DOHH2 (cell line): Measurements from ENCODE around the gene ASTL.

Experiments used
- H3F3A ChIP-seq: fragments of 200-600 bp; sonication (generic), shearing (Covaris generic); 2 replicates; pipeline ENCODE4 v1.6.0; 2016; ENCODE audit warnings: antibody characterized with exemption, mild to moderate bottlenecking; ENCODE audit not compliant: control insufficient read depth, insufficient read depth
- H3K27ac ChIP-seq: fragments of 200-600 bp; sonication (generic); 2 replicates; pipeline ENCODE4 v1.5.1; 2014; ENCODE audit warnings: low read depth, mild to moderate bottlenecking, low read length, moderate library complexity
- H3K27me3 ChIP-seq: fragments of 200-600 bp; sonication (generic); 2 replicates; pipeline ENCODE4 v1.6.1; 2014; ENCODE audit warnings: mild to moderate bottlenecking, low read length, mixed read lengths; ENCODE audit not compliant: control insufficient read depth
- H3K36me3 ChIP-seq: fragments of 200-600 bp; sonication (generic); 2 replicates; pipeline ENCODE4 v1.6.1; 2014; ENCODE audit warnings: mild to moderate bottlenecking, low read length, moderate library complexity, mixed read lengths; ENCODE audit not compliant: control insufficient read depth
- H3K4me1 ChIP-seq: fragments of 200-600 bp; sonication (generic); 2 replicates; pipeline ENCODE4 v1.6.1; 2014; ENCODE audit warnings: mild to moderate bottlenecking, low read length, mixed read lengths; ENCODE audit not compliant: control insufficient read depth
- H3K4me2 ChIP-seq: fragments of 200-600 bp; sonication (generic); 2 replicates; pipeline ENCODE4 v1.6.0; 2014; ENCODE audit warnings: mild to moderate bottlenecking, low read length, moderate library complexity
- H3K4me3 ChIP-seq: fragments of 200-600 bp; sonication (generic); 2 replicates; pipeline ENCODE4 v1.5.1; 2014; ENCODE audit warnings: mild to moderate bottlenecking, low read length, mixed read lengths
- H3K79me2 ChIP-seq: fragments of 200-600 bp; sonication (generic); 2 replicates; pipeline ENCODE4 v1.6.1; 2014; ENCODE audit warnings: mild to moderate bottlenecking, low read length, mixed read lengths; ENCODE audit not compliant: control insufficient read depth
- H3K9me2 ChIP-seq: fragments of 200-600 bp; sonication (generic); replicated peaks from 2 replicates; pipeline ENCODE4 v1.6.1; 2014; ENCODE audit warnings: mild to moderate bottlenecking, low read length, mixed read lengths; ENCODE audit not compliant: control insufficient read depth
- H3K9me3 ChIP-seq: fragments of 200-600 bp; sonication (generic); 2 replicates; pipeline ENCODE4 v1.6.1; 2014; ENCODE audit warnings: antibody characterized with exemption, low read length, mixed read lengths; ENCODE audit not compliant: control insufficient read depth, insufficient read depth
- H4K20me1 ChIP-seq: fragments of 200-600 bp; sonication (generic); 2 replicates; pipeline ENCODE4 v1.6.0; 2014; ENCODE audit warnings: low read depth, mild to moderate bottlenecking, antibody characterized with exemption, low read length, moderate library complexity; ENCODE audit not compliant: control insufficient read depth, insufficient read depth
- CTCF ChIP-seq: fragments of 200-600 bp; sonication (generic); IDR thresholded peaks from one replicate; pipeline ENCODE4 v1.5.1; 2014; ENCODE audit warnings: antibody characterized with exemption, mild to moderate bottlenecking, low read depth, low read length; ENCODE audit not compliant: poor library complexity, severe bottlenecking
- EZH2phosphoT487 ChIP-seq: fragments of 200-600 bp; sonication (generic); IDR thresholded peaks from 2 replicates; pipeline ENCODE4 v1.6.1; 2017; ENCODE audit warnings: borderline replicate concordance, mild to moderate bottlenecking, antibody characterized with exemption, low read length, moderate library complexity, mixed read lengths

Gene ASTL

GRCh38 chr2:96146881-96147592 lies 8.7 kb upstream of the ASTL start:
- Histone ChIP-seq H4K20me1 (peaks cover 20% of the 10 kb centered on the region), H3K4me1 (peaks cover 83% of the 10 kb centered on the region), H3K4me3 (peak overlapping the region; percentile 97), H3K36me3 (peaks cover 28% of the 10 kb centered on the region), H3K9me2 (no peaks in the 10 kb centered on the region), H3K27me3 (no peaks in the 10 kb centered on the region), H3K79me2 (peaks cover 29% of the 10 kb centered on the region), H3K27ac (peak overlapping the region; percentile 90), H3K4me2 (peak overlapping the region; percentile 94), H3F3A (peaks cover 17% of the 10 kb centered on the region), H3K9me3 (no peaks in the 10 kb centered on the region)
- TF ChIP-seq EZH2phosphoT487 (no peak), CTCF (no peak)

- H3K4me2 ChIP-seq: peak overlapping the region; percentile 94
- no peaks in the 10 kb centered on the region for H3K27me3 ChIP-seq
- peak overlapping the region; percentile 90 for H3K27ac ChIP-seq
These were observed 8.0 kb upstream of the ASTL start for GRCh38 chr2:96146153-96146880.

GRCh38 chr2:96145848-96146152 lies 7.5 kb upstream of the ASTL start:
- Histone ChIP-seq H3K4me2 (peak overlapping the region; percentile 94), H3K4me3 (peak overlapping the region; percentile 97), H3F3A (peaks cover 19% of the 10 kb centered on the region), H3K9me3 (no peaks in the 10 kb centered on the region), H3K4me1 (peaks cover 72% of the 10 kb centered on the region), H4K20me1 (peaks cover 20% of the 10 kb centered on the region), H3K9me2 (no peaks in the 10 kb centered on the region), H3K27me3 (no peaks in the 10 kb centered on the region), H3K79me2 (peaks cover 29% of the 10 kb centered on the region), H3K36me3 (peaks cover 32% of the 10 kb centered on the region), H3K27ac (peak overlapping the region; percentile 90)
- no peak for TF ChIP-seq CTCF
- TF ChIP-seq EZH2phosphoT487: no peak

More at GRCh38 chr2:96146153-96146880, 8.0 kb upstream of the ASTL start:
- no peaks in the 10 kb centered on the region for H3K9me3 ChIP-seq
- TF ChIP-seq EZH2phosphoT487 (no peak), CTCF (no peak)
- H3K9me2 ChIP-seq: no peaks in the 10 kb centered on the region
- H3K36me3 ChIP-seq: peaks cover 32% of the 10 kb centered on the region
- H4K20me1 ChIP-seq: peaks cover 20% of the 10 kb centered on the region
- peaks cover 19% of the 10 kb centered on the region for H3F3A ChIP-seq
- H3K79me2 ChIP-seq: peaks cover 29% of the 10 kb centered on the region
- peak overlapping the region; percentile 97 for H3K4me3 ChIP-seq
- H3K4me1 ChIP-seq: peaks cover 78% of the 10 kb centered on the region
